KBM-7 (cell line): Measurements from ENCODE around the gene SRP68.
A peak's percentile ranks its signal among the peaks of the same experiment; 100 is the strongest.

ENCODE experiments used
- DNase-seq: peaks from one replicate; pipeline ENCODE4 v3.0.0-alpha.2; 2015
- in situ Hi-C: fragments of 300-500 bp; cut with MboI; formaldehyde crosslinking; loops from 2 replicates; pipeline ENCODE4 v1.14.3; 2020; ENCODE audit warnings: low sequenced_read_pairs, low pct_unique_long_range_greater_than_20kb, mixed read lengths

SRP68 gene

GRCh38 chr17:76072148-76072858 is at the start of gene SRP68:
Gene SRP68 (minus strand): TSS chr17:76072517. CDS start chr17:76072491, 26 bp downstream.
- in situ Hi-C loops = no loop called here

GRCh38 chr17:76121932-76122430 is 49.7 kb upstream of the SRP68 start:
- in situ Hi-C loops = loop anchor here (10.0 kb wide), 1 partner anchor 153 kb away; no protein-coding TSS in a partner anchor
- DNase-seq = no peak

More at GRCh38 chr17:76072148-76072858, at the start of gene SRP68:
- peak; percentile 92 for DNase-seq

- in situ Hi-C loops = loop anchor here (10.0 kb wide), 1 partner anchor 154 kb away; no protein-coding TSS in a partner anchor
- DNase-seq = no peak
Observed at GRCh38 chr17:76120658-76121008, 48.3 kb upstream of the SRP68 start.

- in situ Hi-C loops = loop anchor here (10.0 kb wide), 1 partner anchor 155 kb away; no protein-coding TSS in a partner anchor
Observed at GRCh38 chr17:76119409-76120371, 47.4 kb upstream of the SRP68 start.

GRCh38 chr17:76115138-76115754 is 42.9 kb upstream of the SRP68 start:
- in situ Hi-C loops = no loop called here
- DNase-seq = no peak

More at GRCh38 chr17:76119409-76120371, 47.4 kb upstream of the SRP68 start:
- DNase-seq = no peak

GRCh38 chr17:76111956-76112355 is 39.6 kb upstream of the SRP68 start:
- in situ Hi-C loops = no loop called here
- no peak for DNase-seq

- in situ Hi-C loops = no loop called here
Observed at GRCh38 chr17:76107509-76107908, 35.2 kb upstream of the SRP68 start.

GRCh38 chr17:76106703-76107102 is 34.4 kb upstream of the SRP68 start:
- DNase-seq = peak; percentile 17
- in situ Hi-C loops = no loop called here

More at GRCh38 chr17:76107509-76107908, 35.2 kb upstream of the SRP68 start:
- DNase-seq = peak; percentile 26

- no peak for DNase-seq
- in situ Hi-C loops = no loop called here
Observed at GRCh38 chr17:76104896-76105231, 32.5 kb upstream of the SRP68 start.

- DNase-seq = no peak
- in situ Hi-C loops = no loop called here
Observed at GRCh38 chr17:76104140-76104895, 32.0 kb upstream of the SRP68 start.

- in situ Hi-C loops = no loop called here
- DNase-seq = peak; percentile 89
Observed at GRCh38 chr17:76103274-76104139, 31.2 kb upstream of the SRP68 start, which contains the start of gene EXOC7. Gene EXOC7 (minus strand): TSS chr17:76103787. CDS start chr17:76103692, 95 bp downstream.

GRCh38 chr17:76102944-76103273 is 30.6 kb upstream of the SRP68 start:
- no peak for DNase-seq
- in situ Hi-C loops = no loop called here

- in situ Hi-C loops = no loop called here
- DNase-seq = no peak
Observed at GRCh38 chr17:76097716-76098295, 25.5 kb upstream of the SRP68 start.

GRCh38 chr17:76095943-76096342 is 23.6 kb upstream of the SRP68 start:
- DNase-seq = no peak
- in situ Hi-C loops = no loop called here

- DNase-seq = no peak
- in situ Hi-C loops = no loop called here
Observed at GRCh38 chr17:76094046-76094445, 21.7 kb upstream of the SRP68 start.

GRCh38 chr17:76092526-76093413 is 20.5 kb upstream of the SRP68 start:
- no peak for DNase-seq

More at GRCh38 chr17:76092526-76093413, 20.5 kb upstream of the SRP68 start:
- in situ Hi-C loops = no loop called here
